ENCODE results near the gene KIAA1217. TPM values are rescaled to one million over a fixed set of nuclear protein-coding genes. Genes with fewer than 3 reads are reported as not detected.
"Not testable (repeated sequence)": the region's sequence is repeated elsewhere in the genome, so short reads cannot be mapped to it uniquely, and the experiment has no call there.

The KIAA1217 gene
- total RNA-seq, 1 experiment from 2014 or later = 9.3 TPM

- DNase-seq (ENCODE audit: low read depth) = no peak
These were observed 131.9 kb downstream of the KIAA1217 start for GRCh38 chr10:24340883-24341282.

GRCh38 chr10:24341371-24341770 lies 132.4 kb downstream of the KIAA1217 start:
- no peak for DNase-seq (ENCODE audit: low read depth)

- no peak for DNase-seq (ENCODE audit: low read depth)
These were observed 133.0 kb downstream of the KIAA1217 start for GRCh38 chr10:24341897-24342296.

DNA sequence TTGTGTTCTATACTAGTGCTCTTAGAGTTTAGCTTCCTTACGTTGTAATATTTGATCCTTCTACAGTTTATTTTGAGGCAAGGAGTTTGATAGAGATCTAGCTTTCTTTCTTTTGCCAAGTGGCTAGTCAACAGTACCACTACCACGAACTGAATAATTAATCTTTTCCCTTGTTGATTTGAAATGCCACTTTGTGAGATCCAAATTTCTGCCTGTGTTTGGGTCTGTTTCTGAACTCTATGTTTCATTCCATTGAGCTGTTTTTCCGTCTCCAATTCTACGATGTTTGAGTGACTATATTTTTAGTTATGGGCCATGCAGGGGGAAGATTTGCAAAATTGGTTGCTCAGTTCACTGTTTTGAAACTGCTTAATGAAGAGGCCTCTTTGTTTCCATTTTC lies 134.7 kb downstream of the KIAA1217 start:
- DNase-seq (ENCODE audit: low read depth) = no peak

GRCh38 chr10:24344279-24344678 lies 135.3 kb downstream of the KIAA1217 start:
- peak; percentile 96 for DNase-seq (ENCODE audit: low read depth)

DNA sequence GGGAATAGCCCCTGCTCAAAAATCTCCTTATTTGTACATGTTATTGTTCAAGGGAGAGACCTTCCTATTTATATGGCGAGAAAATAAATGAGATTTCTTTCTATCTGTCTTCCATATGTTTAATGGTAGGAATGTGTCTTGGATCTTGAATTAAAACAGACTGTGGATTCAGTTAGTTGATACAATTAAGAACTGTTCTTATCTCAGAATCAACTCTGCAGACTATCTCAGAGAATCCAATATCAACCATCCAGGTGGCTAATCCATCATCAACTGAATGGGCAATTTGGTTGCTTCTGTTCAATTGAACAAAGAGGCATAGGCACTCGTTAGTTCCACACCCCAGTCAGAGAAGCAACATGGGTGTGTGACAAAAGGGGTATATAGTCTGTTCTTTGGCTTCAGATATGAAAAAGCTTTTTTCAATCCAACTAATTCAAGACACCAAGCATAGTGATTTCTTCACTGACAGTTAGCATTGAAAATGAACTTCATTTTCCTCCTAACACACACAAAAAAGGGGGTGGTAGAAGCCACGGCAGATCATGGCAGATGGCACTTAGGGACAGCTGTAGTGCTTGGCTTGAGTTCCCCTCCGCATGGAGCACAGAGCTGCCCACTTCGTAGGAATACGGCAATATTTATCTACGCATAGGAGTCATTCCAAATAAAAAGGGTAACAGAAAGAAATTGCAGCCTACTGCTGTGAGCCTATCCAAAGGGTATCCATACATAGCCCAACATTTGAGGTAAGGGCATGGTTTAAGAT lies 135.9 kb downstream of the KIAA1217 start:
- DNase-seq (ENCODE audit: low read depth) = no peak

GRCh38 chr10:24346877-24347519 lies 138.1 kb downstream of the KIAA1217 start:
- no peak for DNase-seq (ENCODE audit: low read depth)

- peak; percentile 87 for DNase-seq (ENCODE audit: low read depth)
These were observed 140.6 kb downstream of the KIAA1217 start for GRCh38 chr10:24349379-24350001.

- peak; percentile 38 for DNase-seq (ENCODE audit: low read depth)
These were observed 141.4 kb downstream of the KIAA1217 start for GRCh38 chr10:24350070-24350921.

DNA sequence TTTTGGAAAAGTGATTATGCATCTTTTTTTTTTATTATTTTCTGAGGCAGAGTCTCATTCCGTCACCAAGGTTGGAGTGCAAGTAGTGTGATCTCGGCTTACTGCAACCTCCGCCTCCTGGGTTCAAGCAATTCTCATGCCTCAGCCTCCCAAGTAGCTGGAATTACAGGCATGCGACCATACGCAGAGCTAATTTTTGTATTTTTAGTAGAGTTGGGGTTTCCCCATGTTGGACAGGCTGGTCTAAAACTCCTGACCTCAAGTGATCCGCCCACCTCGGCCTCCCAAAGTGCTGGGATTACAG lies 141.9 kb downstream of the KIAA1217 start:
- DNase-seq (ENCODE audit: low read depth) = not testable (repeated sequence)

DNA sequence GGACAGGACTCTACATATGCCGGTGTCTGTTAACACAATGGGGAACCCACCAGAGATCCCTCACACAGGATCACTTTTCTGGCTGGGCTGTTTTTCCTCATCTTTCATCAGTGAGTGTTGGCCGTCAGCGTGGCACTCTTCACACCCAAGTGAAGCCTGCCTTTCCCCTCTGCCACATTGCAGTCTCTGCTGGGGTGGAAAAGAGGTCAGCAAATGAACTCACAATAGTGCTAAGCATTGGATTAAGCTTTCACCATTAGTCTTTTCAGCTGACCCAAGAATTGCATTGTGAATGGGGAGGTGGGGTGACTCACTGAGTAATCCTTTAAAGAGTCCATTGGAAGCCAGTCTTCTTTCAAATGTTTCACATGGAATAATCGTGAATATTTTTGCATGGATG lies 143.0 kb downstream of the KIAA1217 start:
- DNase-seq (ENCODE audit: low read depth) = no peak

GRCh38 chr10:24352399-24352798 lies 143.5 kb downstream of the KIAA1217 start:
- no peak for DNase-seq (ENCODE audit: low read depth)

DNA sequence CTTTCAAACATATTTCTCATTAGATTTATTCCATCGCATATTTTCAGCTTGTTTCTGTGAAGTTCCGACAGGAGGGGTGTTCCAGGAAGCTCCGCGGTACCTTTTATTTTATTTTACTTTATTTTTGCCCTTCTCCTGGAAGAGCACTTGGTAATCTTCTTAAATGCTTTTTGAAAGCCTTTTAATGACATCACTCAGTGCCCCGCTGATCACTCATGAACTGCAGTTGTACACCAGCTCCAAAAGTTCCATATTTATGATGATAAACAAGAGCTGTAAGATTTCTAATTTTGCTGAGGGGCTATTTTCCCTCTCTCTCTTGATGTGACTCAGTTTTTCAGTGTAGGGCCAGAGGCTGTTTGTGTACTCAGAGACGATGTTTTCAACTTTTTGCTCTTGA lies 144.4 kb downstream of the KIAA1217 start:
- DNase-seq (ENCODE audit: low read depth) = no peak

GRCh38 chr10:24355056-24355688 lies 146.2 kb downstream of the KIAA1217 start:
- DNase-seq (ENCODE audit: low read depth) = no peak

DNA sequence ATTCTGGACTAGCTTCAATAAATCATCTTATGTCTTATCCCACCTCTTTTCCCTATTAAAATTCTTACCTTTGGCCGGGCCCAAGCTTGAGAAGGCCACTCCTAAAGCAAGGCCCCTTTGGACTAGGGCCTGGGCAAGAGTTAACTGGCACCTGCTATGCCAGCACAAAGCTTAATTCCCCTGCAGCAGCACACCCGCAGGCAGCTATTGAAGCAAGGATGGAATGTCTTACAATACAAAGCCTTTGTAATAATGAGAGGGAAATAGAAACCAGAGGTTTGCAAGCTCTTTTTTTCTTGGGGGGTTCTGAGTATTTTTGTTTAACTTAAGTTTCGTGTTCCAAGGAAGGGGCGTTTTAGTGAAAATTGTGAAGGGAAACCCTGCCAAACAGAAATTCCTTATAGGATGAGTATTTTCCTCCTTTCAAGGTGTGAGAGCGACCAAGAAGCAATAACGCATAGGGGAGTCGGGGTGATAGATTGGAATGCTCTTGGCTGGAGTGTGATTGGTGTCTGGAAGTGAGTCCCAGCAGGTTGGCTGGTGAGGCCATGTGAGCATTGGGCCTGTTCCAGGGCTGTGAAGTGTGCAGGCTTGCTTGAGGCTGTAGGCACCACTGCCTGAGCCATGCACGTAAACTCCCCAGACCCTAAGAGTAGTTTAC lies 148.5 kb downstream of the KIAA1217 start:
- DNase-seq (ENCODE audit: low read depth) = no peak

DNA sequence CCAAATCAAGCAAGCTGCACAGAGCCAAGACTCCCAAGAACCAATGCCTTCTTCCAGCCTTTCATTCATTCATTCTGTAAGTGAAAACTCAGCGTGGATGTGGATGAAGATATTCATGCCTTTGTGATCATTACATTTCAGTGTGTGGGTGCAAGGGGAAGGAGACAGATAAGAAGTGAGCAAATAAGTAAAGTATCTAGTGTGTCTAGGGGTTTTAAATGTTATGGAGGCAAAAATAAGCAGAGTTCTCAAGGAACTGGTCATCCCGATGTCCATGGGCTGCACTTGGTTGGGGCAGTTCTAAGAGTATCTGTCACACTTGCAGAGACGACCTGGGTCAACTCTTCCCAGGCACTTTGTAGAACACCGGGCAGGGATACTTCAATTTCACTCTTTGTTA lies 149.1 kb downstream of the KIAA1217 start:
- no peak for DNase-seq (ENCODE audit: low read depth)

DNA sequence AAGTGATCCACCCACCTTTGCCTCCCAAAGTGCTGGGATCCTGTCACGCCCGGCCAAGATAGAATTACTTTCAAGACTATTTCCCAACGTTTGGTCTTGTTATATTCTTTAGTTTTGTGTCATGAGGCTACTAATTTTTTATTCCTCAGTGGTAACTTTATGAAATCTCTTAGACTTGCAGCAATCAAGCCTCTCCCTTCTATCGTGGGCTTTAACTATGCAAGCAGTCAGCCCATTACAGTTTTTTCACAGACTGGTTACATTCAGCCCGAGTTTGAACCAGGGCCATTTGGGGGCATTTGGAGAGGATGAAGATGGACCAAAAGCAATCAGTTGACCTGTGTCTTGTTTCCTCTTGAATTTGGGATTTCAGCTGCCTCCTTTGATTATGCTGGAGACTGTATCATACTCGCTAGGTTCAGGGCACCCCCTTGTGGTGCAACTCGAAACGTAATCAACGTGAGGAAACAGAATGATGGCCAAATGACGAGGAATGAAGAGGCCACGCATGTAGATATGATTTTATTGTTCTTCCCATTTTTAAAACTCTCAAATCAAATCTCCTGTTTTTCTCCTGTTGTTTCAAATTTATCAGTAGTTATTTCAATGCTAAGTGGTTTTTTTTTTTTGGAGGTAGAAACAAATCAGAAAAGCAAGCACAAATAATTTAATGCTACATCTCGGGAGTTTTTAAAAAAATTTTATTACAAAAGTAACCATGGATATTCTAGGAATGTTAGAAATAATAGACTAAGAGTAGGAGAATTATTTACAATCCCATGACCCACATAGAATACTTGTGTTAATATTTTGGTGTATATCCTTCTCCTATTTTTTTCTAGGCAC lies 151.6 kb downstream of the KIAA1217 start:
- DNase-seq (ENCODE audit: low read depth) = peak; percentile 66

DNA sequence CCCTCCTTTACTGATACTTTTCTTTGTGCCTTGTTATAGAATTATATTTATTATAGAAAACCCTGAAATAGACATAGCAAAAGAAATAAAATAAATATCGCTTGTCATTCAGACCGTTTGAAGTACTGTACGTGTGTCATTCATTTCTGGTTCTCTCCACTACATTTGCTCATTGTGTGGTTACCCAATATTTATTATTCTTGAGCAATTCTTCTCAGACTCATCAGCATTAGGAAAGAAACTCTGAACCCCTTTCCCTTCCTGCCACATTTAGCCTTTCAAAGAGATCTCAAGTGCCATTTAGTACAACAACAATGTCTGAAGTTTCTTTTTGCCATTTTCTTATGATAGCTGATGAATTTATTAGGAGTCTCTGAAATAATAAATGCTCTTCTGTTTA lies 154.1 kb downstream of the KIAA1217 start:
- no peak for DNase-seq (ENCODE audit: low read depth)

GRCh38 chr10:24367688-24368087 lies 158.8 kb downstream of the KIAA1217 start:
- DNase-seq (ENCODE audit: low read depth) = no peak

DNA sequence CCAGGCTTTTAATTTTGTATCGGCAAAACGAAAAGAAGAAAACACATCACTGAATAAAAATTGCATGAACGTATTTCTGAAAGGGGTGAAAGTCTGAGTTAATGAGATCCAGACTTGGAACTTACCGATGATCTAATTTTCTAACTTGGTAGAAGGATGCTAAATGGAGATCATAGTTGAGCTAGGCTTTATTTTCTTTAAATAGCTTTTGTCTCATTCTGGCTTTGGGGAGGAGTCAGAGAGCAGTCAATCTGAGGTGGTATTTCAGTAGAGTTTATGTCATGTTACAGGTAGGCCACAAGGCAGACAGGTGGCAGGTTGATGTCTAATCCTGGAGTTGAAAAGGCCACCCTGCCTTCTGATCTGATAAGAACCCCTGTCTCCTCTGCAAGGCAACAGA lies 161.9 kb downstream of the KIAA1217 start:
- no peak for DNase-seq (ENCODE audit: low read depth)
